Stimulated activated CD8-positive, alpha-beta memory T cell treated with anti-CD3 and anti-CD28 coated beads, Interleukin-7, amount 100 ng/mL, for 24 hours (primary cell): ENCODE results near the gene WNT8A.

Experiments
- DNase-seq: peaks from one replicate; pipeline ENCODE4 v3.0.0-alpha.2; 2020; ENCODE audit warnings: low read depth

Gene WNT8A

DNA sequence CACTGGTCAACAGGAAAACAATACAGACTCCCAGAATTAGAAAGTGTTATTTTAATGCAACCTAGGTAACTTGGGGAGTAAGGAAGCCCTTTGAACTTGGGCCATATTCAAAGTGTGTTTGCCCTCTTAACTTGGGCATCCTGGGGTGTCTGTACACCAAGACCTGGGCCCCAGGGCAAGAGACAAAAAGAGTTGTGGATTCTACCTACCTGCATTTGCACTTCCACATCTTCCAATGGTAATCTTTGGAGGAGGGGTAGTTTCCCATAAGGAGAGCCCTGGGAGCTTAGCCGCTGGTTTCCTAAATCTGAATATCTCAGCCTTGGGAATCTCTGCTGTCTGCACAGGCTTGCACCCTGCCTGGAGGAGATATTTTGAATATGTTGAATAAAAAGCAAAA, 8.5 kb downstream of the WNT8A start:
- DNase-seq, result no peak

DNA sequence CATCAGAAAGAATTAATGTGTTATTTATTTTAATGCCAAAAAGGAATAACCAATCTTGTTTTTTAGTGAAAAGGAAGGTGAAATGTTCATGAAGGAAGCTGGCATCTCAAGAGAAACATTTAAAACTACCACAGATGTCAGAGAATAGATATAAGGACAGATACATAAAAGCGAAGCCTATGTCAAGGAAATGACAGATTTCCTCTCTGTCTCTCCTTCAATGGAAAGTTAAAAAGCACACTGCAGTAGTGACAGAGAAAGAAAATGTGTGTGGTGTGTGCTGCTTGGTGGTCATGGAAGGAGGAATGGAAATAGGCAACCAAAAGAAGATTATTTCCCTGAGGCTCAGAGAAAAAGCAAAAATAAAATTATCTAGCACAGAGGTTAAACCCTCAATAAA, 9.2 kb downstream of the WNT8A start:
- DNase-seq, result no peak

DNA sequence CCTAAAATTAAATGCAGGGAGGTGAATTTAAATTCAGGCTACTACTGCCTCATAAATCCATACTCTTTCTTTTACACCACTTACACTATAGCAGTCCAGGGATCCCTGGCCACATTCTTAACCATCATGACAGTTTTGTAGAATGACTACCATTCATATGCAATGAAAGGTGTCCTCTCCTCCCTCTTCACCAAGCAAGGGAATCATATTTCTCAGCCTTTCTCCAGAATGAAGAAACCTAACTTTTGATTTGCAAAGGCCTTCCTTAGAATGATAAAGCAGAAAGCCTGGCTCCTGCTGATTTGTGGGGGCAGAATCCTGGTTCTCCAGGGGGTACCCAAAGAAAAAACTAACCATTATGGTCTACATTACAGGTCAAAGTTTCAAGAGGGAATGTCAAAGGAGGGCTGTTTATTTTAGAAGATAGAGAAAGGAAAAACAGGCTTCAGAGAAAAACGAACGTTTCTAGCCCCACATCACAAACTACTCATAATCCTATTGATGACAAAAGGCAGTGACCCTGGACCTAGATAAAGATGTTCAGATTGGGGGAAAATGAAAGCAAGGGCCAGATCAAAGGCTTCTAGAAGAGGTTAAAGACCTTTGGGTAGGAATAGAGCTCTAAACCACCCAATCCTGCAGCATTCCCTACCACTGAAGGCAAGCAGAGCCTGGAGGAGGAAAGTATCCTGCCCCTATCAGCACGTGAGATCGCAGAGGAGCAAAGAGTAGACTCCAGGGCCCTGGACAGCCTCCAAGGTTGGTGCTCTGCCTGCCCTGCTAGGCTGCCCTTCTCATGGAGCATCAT, 11.5 kb downstream of the WNT8A start:
- no peak for DNase-seq

DNA sequence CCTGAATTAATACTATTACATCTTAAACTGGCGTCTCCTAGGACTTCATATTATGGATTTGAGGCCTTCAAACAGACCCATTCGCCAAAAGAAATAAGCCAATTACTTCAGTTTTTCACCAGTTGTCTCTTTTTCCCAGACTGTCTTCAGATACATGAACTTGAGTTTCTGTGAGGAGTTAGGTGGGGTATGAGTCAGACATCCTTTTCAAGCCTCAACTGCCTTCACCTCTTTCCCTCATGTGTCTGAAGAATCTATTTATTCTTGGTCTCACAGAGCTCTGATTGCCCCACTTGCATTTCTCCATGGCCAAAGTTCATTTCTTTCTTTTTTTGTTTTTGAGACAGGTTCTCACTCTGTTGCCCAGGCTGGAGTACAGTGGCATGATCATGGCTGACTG, 12.5 kb downstream of the WNT8A start:
- no peak for DNase-seq

DNA sequence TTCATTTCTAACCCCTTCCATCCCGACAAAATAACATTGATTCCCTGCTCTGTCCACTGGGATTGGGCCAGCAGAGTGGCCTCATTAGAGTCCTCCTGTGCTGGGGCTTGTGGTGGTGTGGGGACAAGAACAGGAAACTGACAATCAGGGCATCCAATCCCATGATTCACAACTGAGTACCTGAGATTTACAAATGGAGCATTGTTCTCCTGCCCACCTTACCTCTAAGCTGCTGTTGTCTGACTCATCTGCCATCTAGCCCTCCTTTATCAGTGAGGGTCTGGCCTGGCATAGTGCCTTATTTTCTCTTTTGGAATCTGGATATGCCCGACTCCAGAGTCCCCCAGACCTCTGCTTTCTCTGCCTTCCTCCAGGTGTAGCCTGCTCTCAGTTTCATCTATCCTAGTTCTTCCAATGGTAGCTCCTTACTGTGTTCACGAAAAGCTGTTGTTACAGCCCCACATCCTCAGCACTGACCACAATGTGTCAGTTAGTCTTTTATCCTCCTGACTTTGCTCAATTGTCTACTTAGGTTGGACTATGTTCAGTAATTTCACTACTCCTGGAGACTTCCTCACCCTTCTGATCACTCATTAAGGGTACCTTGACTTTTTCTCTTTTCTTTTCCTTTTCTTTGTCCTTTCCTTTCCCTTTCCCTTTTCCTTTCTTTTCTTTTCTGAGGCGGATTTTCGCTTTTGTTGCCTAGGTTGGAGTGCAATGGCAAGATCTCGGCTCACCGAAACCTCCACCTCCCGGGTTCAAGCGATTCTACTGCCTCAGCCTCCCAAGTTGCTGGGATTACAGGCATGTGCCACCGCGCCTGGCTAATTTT, 13.4 kb downstream of the WNT8A start:
- DNase-seq, result no peak

DNA sequence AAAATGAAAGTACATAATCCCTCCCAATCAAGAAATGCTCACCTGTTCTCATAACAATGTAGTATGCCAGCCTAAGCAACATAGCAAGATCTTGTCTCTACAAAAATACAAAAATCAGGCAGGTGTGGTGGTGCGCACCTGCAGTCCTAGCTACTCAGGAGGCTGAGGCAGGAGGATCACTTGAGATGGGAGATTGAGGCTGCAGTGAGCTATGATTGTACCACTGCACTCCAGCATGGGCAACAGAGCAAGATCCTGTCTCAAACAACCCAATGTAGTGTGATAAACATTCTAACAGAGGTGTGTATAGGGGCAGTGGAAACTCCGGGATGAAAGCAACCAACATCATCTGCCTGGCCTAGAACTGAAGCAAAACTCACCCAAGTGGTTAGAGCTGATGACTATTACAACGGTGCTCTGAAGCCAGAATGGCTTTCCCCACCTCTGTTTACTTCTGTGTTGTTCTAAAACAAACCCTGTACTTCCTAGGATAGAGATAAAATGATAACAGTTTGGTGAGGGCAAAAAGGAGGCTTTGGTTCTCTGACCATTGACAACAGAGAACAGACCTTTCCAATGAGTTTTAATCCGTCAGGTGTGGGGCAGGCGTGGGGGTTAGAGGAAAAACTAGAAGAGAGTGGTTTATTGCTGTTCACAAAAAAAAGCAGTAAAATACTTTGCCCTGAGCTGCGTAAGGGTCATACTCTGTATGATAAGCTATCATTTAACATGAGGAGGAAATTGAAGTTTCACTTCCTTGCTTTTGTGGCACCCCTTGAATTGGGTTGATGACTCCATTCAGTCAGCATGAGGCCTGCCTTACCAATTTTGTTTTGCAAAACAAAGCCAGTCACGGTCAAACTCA, 18.9 kb downstream of the WNT8A start:
- DNase-seq, result no peak

DNA sequence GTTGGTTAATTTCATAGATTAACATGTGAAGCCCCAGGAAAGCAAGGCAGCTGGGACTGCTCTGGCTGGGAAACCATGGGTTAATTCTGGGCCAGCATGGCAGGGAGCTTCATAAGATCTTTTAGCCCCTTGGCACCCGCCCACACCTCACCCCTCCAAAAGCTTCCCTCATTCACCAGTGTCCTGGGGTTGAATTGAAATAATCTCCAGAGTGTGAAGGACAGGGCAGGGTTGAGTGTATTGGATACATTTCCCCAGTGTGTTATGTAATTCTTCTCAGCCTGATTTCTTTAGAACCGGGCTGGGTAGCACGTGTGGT, 19.4 kb downstream of the WNT8A start:
- DNase-seq, result no peak

DNA sequence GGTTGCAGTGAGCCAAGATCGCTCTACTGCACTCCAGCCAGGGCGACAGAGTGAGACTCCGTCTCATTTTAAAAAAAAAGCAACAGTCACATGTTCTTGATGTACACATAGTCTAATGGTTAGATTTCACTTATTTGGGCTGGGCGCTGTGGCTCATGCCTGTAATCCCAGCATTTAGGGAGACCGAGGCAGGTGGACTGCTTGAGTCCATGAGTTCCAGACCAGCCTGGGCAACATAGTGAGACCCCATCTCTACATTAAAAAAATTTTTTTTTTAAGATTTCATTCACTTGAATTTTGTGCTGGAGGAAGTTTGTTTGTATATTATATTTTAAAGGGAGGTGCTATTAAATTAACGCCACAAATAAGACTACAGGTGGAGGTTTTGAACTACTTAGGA, 21.9 kb downstream of the WNT8A start:
- DNase-seq, result no peak

DNA sequence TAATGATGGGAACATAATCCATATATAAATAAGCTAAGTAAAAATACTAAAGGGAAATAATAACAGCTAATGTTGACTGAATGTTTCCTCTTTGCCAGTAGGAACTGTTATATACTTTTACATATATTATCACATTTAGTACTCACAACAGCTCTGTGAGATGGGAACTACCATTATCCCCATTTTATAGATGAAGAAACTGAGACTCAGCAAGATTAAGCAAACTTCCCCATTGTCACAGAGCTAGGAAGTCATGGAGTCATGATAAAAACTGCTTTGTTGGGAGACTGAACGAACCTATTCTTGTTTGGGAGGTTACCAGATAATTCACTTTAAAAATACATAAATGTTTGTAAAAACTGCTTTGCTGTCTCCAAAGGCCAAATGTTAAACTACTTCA, 23.4 kb downstream of the WNT8A start:
- DNase-seq, result no peak

DNA sequence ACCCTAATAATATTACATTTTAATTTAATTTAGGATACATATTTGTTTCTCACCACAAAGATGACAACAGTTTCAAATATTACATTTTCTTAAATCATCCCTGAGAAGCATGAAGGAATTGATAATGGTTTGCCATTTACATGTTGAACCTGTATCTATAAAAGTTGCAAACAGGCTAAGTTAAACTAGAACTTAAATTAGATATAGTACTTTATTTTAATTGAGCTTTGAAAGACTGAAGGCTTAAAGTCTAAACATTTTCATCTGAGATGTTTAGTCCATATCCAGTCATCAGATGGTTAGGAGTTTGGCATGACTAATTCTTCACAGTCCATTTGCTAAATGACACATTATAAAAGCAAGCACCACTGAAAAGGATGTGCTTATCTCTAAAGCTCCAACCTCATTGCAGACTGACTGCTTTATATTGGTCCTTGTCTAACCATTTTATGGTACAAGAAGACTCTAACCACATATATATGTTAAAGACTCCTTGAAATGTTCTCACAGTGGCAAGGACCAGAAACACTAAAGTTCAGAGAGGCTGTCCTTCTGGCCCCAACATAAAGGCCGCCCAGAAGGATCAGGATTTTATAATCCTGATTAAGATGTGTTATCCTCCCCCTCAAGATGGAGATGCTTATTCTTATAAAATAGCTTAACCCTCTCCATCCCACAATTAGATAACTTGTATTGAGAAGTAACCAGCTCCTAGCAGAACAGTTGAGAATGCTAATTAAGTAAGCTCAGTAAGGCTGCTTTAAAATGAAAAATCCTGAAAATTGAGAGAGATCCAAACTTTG, 25.8 kb downstream of the WNT8A start:
- DNase-seq, result no peak

DNA sequence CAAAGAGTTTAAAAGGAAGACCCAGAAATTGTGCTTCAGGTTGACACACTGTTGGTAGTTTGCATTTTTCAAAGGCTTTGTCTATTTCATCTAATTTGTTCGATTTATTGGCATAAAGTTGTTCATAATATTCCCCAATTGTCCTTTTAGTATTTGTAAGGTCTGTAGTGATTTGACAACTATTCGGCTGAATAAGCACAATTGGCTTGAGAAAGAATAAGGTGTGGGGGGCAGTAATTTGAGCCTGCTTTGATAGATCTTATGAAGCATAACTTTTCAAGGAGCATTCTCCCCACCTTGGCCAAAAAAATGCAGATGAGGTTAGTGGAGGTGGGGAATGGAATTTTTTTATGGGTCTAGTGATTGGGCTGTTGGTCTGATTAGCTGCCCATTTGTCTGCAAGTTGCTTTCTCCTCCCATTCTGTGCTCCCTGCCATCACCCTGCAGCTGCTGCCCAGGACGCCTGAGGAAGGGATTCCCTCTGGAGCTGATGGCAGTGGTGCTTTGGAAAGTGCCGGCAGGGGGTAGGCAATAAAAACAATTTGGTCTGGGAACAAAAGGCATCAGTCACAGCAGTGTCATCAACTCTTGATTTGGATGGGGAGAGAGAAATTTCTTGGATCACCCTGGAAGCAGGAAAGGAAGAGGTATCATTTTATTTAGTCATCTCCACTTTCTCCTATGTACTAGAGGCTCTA, 26.6 kb downstream of the WNT8A start:
- DNase-seq, result no peak

DNA sequence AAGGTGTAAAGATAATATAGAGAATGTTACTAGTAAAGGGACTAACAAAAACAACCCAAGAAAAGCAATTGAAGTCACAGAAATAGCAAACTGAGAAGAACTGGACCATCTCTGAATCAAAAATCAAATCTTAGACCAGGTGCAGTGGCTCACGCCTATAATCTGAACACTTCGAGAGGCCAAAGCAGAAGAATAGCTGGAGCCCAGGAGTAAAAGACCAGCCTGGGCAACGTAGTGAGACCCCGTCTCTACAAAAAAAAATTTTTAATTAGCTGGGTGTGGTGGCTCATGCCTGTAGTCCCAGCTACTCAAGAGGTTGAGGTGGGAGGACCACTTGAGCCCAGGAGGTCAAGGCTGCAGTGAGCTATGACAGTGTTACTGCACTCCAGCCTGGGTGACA, 27.3 kb downstream of the WNT8A start:
- no peak for DNase-seq

DNA sequence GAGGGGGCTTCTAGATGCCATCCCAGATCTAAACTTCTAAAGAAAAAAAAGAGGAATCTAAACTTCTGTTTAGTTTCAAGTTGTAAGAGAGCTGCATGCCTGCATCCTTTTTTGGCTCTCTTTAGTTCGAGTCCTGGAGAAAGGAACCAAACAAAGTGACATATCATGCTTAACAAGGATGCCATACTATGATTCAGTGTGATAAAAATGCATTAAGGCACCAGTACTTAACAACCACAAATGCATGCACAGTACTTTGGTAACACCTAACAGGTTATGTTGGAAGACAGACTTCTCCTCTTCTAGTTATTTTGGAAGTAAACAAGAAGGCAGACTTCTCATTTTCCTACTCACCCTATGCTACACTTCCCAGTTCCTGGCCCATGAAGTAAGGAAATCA, 28.1 kb downstream of the WNT8A start:
- DNase-seq, result no peak

DNA sequence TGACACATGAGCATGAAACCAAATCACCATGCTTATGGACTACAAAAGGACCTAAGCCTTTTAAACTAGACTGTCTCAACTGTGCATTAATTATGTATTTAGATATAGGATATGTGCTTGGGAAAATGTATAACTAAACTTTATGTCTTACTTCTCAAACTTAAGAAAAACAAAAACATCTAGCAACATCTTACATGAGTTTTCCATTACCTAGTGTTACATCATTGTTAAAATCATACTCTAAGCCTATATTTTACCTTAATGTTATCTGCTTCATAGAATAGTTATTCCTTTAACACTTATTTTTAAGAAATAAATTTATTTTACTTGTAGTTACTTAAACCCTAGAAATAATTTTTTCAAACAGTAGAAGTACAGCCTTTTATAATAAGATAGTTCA, 31.4 kb downstream of the WNT8A start:
- no peak for DNase-seq

DNA sequence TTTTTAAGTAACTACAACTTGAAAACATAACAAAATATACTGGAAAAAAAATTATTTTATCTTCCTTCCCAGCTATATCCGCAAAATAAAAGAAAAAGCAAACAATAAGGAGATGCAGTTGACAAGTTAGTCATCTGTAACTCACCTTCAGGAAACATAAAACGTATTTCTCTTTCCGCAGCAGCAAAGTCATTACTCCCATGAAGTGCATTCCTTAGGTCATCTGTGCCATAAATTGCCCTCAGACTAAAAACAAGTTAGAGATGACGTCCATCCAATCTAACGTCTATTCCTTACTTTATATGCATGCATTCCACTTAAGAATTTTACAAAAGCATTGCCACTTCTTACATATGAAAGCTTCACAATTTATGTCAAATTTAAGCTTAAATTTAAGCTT, 44.5 kb downstream of the WNT8A start:
- no peak for DNase-seq

DNA sequence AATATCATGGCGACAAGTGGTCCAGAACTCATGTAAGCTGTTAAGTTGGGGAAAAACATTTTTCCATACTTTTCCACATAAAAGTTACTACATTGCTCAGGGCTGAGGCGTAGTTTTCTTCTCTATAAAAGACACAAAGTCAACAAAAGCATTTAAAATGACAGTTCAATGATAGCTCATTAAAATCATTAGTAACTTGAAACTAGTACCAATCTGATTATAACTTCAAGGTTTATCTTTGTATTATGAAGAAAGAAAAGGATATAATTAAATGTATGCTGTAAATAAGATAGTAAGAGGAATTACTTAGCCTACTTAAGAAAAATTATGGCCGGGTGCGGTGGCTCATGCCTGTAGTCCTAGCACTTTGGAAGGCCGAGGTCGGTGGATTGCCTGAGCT, 45.5 kb downstream of the WNT8A start:
- DNase-seq, result no peak

DNA sequence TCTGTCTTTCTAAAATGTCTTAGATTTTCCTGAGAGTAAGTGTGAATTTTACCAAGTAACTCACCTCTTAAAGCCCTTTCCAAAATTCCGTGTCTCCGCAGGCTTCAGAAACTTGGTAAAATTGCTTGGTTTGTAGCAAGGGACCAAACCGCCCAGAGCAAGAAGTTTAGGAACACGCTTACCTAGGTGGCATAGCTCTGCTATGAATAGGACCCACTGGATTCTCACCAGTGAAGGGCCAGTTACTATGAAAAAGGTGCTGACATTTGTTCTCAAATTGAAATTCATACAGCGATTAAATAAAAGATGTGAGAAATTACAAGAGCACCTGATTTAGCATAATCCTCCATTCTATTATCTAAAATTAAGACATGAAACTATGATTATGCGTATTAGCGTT, 48.7 kb downstream of the WNT8A start:
- no peak for DNase-seq

DNA sequence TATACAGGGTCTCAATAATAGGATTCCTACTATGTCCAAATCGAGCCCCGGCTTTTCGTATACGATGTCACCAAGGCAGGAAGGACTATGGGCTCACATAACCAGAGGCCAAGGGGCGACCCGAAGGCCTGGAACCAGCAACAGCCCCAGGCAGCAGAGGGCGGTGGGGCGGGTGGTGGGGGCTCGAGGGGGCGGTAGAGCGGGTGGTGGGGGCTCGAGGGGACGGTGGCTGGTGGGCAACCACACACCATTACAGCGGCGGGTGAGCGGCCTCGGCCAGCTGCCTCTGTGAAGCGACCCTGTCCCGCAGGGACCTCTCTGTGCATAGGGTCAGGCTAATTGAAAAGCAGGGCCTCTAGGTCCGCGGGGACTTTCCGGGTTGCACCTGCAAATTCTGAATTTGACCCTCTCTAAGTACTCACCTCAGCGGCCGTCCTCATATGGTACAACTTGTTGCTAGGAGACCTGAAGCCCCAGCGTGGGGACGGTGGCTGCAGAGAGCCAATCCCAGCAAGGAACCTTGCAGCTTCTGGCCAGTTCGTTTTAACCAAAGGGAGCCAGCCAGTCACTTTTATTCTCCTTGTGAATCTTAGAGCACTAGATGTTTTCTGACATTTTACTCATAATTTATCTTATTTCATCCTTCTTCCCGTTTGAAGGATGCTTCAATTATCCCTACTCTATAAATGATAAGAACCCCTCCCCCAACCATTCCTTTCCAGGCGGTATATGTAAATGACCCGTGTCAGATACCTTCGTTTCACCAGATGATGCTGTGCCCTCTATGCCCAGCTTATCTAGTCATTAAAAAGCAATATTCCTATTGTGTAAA, 55.3 kb downstream of the WNT8A start, which contains the start of gene NME5:
NME5 (minus strand) TSS at position 480 of the 832 bp plus-strand sequence. CDS start 648 bp downstream, outside the sequence.
- DNase-seq, result no peak

DNA sequence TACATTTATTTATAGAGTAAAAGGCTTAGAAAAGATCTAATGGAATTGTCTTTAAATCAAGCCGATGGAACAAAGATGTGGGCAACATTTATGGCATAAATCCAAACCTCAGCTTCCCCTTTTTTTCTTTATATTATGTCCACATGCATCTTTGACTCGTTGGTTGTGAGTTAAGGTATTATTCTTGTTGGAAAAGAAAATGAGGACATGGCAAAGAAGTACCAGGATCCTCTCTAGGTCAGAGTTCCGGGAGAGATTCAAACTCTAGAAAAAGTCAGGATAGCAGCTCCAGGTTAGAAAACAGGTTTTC, 55.9 kb downstream of the WNT8A start:
- no peak for DNase-seq

DNA sequence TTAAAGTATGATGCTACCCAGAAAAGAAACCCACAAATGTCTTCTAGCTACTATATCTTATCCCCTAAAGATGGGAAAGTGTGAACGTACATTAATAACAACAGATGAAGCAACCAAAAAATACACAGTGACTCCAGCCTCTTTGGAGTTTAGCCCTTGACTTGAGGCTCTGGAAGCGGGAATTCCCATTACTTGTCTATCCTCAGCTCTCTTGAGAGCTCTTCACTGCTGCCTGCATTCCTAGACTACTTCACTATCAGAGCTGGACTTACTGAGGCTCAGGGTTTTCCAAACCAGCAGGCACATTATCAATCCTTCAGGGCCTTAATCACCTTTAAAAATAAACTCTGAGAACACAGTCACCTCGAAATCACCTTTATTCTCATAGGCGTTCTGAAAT, 56.4 kb downstream of the WNT8A start:
- no peak for DNase-seq
